Placental epithelial cell (primary cell): ENCODE measurements around the gene TNFSF13. TPM values are rescaled to one million over a fixed set of nuclear protein-coding genes. Genes with fewer than 3 reads are reported as not detected.

Source experiments
- small RNA-seq: library from RNA; depleted of rRNA; stranded (forward); fragments of <200 nt; gene quantifications from one replicate; pipeline ENCODE3, GENCODE V24; 2012
- total RNA-seq: library from RNA; depleted of rRNA; stranded (reverse); fragments of >200 nt; gene quantifications from 2 replicates; pipeline ENCODE4 v1.2.3, GENCODE V29; 2012

Gene TNFSF13, protein sequence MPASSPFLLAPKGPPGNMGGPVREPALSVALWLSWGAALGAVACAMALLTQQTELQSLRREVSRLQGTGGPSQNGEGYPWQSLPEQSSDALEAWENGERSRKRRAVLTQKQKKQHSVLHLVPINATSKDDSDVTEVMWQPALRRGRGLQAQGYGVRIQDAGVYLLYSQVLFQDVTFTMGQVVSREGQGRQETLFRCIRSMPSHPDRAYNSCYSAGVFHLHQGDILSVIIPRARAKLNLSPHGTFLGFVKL
- total RNA-seq: 1.4 and 1.6 TPM in 2 replicates

DNA sequence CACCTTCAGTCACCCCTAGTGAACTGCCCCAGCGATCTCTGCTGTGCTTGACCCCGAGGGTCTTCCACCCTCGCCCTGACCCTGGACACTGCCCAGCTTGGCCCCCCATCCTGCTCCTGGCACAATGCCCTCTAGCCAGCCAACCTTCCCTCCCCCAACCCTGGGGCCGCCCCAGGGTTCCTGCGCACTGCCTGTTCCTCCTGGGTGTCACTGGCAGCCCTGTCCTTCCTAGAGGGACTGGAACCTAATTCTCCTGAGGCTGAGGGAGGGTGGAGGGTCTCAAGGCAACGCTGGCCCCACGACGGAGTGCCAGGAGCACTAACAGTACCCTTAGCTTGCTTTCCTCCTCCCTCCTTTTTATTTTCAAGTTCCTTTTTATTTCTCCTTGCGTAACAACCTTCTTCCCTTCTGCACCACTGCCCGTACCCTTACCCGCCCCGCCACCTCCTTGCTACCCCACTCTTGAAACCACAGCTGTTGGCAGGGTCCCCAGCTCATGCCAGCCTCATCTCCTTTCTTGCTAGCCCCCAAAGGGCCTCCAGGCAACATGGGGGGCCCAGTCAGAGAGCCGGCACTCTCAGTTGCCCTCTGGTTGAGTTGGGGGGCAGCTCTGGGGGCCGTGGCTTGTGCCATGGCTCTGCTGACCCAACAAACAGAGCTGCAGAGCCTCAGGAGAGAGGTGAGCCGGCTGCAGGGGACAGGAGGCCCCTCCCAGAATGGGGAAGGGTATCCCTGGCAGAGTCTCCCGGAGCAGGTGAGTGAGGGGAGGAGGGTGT lies at the start of gene TNFSF13:
Gene TNFSF13 (plus strand): TSS at position 207 of the 776 bp plus-strand sequence. CDS start 290 bp downstream, at position 497.

GRCh38 chr17:7548585-7549400 lies 9.8 kb upstream of the TNFSF13 start, which contains the start of gene TNFSF12:
TSS of gene TNFSF12 (plus strand) at chr17:7549058. CDS start at chr17:7549154, 96 bp downstream.

GRCh38 chr17:7561589-7562207 lies 3.1 kb downstream of the TNFSF13 start, which contains the start of gene SENP3:
TSS of gene SENP3 (plus strand) at chr17:7561919. CDS start at chr17:7563077, 1,158 bp downstream.

GRCh38 chr17:7579001-7579833 lies 20.7 kb downstream of the TNFSF13 start, which contains the start of gene CD68:
TSS of gene CD68 (plus strand) at chr17:7579638. CDS start at chr17:7579678, 40 bp downstream.

GRCh38 chr17:7583253-7584109 lies 24.9 kb downstream of the TNFSF13 start, which contains the start of gene MPDU1:
TSS of gene MPDU1 (plus strand) at chr17:7583852. CDS start at chr17:7583863, 11 bp downstream.

GRCh38 chr17:7589891-7590691 lies 31.5 kb downstream of the TNFSF13 start, which contains the start of gene SOX15:
TSS of gene SOX15 (minus strand) at chr17:7590094. CDS start at chr17:7589676, 418 bp downstream.

Small RNAs within 50 kb of the gene (small RNA-seq; reads per million reads assigned to genes)
- gene CD68 (not detected), gene RF00019 (not detected), gene SNORA48 (not detected), gene SNORD10 (not detected)

Other genes starting within 250 kb of the TNFSF13 start
- 43.2 and 91.3 TPM in 2 replicates for gene GPS2, start 243.4 kb upstream of the TNFSF13 start, total RNA-seq
- 18.9 and 25.1 TPM in 2 replicates for gene NEURL4, start 229.4 kb upstream of the TNFSF13 start, total RNA-seq
- under 0.01 and 0.33 TPM in 2 replicates for gene ACAP1, start 222.2 kb upstream of the TNFSF13 start, total RNA-seq
- gene KCTD11, start 206.6 kb upstream of the TNFSF13 start, total RNA-seq: 9.4 and 12.6 TPM in 2 replicates
- not detected in 2 replicates for gene TMEM95, start 203.6 kb upstream of the TNFSF13 start, total RNA-seq
- gene TNK1, start 177.7 kb upstream of the TNFSF13 start, total RNA-seq: 14.1 and 27.5 TPM in 2 replicates
- gene PLSCR3, start 164.2 kb upstream of the TNFSF13 start, total RNA-seq: 51.8 and 64.1 TPM in 2 replicates
- gene TMEM256, start 154.7 kb upstream of the TNFSF13 start, total RNA-seq: 83.7 and 304 TPM in 2 replicates
- 4.9 and 9.8 TPM in 2 replicates for gene NLGN2, start 150.9 kb upstream of the TNFSF13 start, total RNA-seq
- not detected in 2 replicates for gene SPEM1, start 138.4 kb upstream of the TNFSF13 start, total RNA-seq
- not detected in 2 replicates for gene SPEM2, start 133.1 kb upstream of the TNFSF13 start, total RNA-seq
- not detected in 2 replicates for gene SPEM3, start 129.9 kb upstream of the TNFSF13 start, total RNA-seq
- 8.6 and 16.8 TPM in 2 replicates for gene TMEM102, start 123.3 kb upstream of the TNFSF13 start, total RNA-seq
- 2.1 and 3.9 TPM in 2 replicates for gene FGF11, start 119.2 kb upstream of the TNFSF13 start, total RNA-seq
- 5.7 and 13.0 TPM in 2 replicates for gene CHRNB1, start 113.7 kb upstream of the TNFSF13 start, total RNA-seq
- 33.9 and 36.1 TPM in 2 replicates for gene ZBTB4, start 79.1 kb upstream of the TNFSF13 start, total RNA-seq
- not detected in 2 replicates for gene SLC35G6, start 77.3 kb upstream of the TNFSF13 start, total RNA-seq
- gene POLR2A, start 74.4 kb upstream of the TNFSF13 start, total RNA-seq: 106 and 112 TPM in 2 replicates
- 3.4 and 3.5 TPM in 2 replicates for gene TNFSF12, start 9.7 kb upstream of the TNFSF13 start, total RNA-seq
- gene SENP3, start 3.2 kb downstream of the TNFSF13 start, total RNA-seq: 40.0 and 67.6 TPM in 2 replicates
- gene CD68, start 20.9 kb downstream of the TNFSF13 start, total RNA-seq: 2.4 and 3.3 TPM in 2 replicates
- gene MPDU1, start 25.1 kb downstream of the TNFSF13 start, total RNA-seq: 58.5 and 227 TPM in 2 replicates
- gene SOX15, start 31.3 kb downstream of the TNFSF13 start, total RNA-seq: 9.0 and 14.5 TPM in 2 replicates
- gene FXR2, start 56.1 kb downstream of the TNFSF13 start, total RNA-seq: 36.1 TPM in 2 replicates
- gene SAT2, start 69.1 kb downstream of the TNFSF13 start, total RNA-seq: 16.7 and 38.1 TPM in 2 replicates
- 0.87 and 2.4 TPM in 2 replicates for gene SHBG, start 71.4 kb downstream of the TNFSF13 start, total RNA-seq
- not detected in 2 replicates for gene ATP1B2, start 92.2 kb downstream of the TNFSF13 start, total RNA-seq
- gene TP53, start 128.7 kb downstream of the TNFSF13 start, total RNA-seq: 38.9 and 58.5 TPM in 2 replicates
- gene WRAP53, start 129.7 kb downstream of the TNFSF13 start, total RNA-seq: 4.7 and 7.0 TPM in 2 replicates
- 2.2 and 5.9 TPM in 2 replicates for gene EFNB3, start 146.5 kb downstream of the TNFSF13 start, total RNA-seq
- under 0.01 TPM in 1 of 2 replicates, not detected in the other for gene DNAH2, start 159.0 kb downstream of the TNFSF13 start, total RNA-seq